NCI-H226 (cell line): ENCODE measurements around the gene OOSP4B.
"Not testable (repeated sequence)": the region's sequence is repeated elsewhere in the genome, so short reads cannot be mapped to it uniquely, and the experiment has no call there.

Experiments
- DNase-seq: peaks from one replicate; pipeline ENCODE4 v3.0.0-alpha.2; 2015

OOSP4B gene

DNA sequence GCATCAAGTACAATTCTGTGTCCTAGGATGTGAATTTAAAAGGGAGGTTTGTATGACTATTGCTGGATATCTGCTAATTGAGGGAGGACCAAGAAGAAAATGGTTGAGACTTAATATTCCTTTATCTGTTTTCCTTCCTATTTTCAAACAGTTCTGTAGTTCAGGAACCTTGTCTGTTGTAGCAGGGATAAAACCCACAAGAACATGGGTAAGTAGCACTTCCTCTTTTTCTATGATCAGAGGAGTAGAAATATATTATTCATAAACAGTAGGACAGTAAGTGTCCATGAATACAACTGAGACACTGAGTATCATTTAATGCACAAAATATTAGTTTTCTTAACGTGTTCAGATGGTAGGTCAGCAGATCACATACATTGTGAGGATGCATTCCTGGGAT, 47.1 kb downstream of the OOSP4B start:
- DNase-seq, result no peak

DNA sequence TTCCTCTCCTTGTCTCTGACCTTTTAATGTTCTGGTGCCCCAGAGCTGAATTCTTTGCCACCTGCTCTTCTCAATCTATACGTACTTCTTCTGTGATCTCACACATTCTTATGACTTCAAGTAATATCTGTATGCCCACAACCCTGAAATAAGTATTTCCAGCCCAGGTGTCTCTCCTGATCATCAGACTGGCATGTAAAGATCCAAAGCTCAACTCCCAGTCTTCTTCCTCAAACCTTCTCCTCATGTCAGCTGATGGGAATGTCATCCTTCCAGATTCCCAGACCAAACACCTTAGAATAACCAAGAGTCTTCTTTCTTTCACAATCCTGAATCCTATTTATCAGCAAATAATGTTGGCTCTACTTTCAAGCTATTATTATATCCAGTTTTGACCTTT, 48.8 kb downstream of the OOSP4B start:
- DNase-seq, result no peak

DNA sequence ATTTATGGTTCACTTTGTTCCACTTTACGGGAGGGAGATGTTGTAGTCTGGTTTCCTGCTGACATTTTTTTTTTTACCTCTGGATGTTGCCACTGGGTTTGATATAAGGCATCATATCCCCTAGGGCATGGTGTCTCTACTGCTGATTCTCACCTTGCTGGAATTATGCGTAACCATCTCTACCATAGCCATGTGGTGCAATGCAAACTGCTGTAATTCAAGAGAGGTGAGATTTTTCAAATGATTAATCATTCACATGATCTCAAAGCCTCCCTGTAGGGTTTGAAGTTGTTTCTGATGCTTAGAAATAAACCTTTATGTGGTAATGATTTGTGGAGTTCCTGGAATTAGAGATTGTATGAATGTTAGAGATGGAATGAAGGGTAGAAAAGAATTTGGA, 52.5 kb downstream of the OOSP4B start:
- no peak for DNase-seq

DNA sequence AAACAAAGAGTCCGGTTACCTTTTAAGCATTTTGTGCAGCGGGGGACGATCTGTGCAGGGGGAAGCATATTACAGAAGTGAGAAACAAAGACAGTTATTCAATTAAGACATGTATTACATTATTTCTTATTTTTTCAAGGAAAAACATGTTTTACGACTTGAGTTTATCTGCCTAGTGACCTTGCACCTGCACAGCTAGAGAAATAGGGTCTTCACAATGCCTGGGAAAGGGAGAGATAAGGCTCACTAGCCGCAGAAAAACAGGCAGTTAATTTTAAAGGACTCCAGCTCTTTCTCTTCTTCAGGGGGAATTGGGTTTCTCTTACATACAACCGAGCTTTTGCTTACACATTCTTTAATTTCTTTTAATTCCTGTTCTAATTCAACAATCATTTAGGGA, 54.7 kb downstream of the OOSP4B start:
- DNase-seq, result not testable (repeated sequence)

DNA sequence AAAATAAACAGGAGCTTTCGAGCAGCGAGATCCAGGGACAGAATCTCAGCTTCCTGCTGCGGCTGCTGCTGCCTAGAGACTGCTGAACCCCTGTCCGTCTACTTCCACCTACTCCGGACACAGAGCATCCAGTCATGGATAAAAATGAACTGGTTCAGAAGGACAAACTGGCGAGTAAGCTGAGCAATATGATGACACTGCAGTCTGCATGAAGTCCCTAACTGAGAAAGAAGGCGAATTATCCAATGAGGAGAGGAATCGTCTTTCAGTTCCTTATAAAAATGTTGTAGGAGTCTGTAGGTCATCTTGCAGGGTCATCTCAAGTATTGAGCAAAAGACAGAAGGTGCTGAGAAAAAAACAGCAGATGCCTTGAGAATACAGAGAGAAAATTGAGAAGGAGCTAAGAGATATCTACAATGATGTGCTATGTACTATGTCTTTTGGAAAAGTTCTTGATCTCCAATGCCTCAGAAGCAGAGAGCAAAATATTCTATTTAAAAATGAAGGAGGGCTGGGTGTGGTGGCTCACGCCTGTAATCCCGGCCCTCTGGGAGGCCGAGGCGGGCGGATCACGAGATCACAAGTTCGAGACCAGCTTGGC, 60.3 kb downstream of the OOSP4B start:
- no peak for DNase-seq

DNA sequence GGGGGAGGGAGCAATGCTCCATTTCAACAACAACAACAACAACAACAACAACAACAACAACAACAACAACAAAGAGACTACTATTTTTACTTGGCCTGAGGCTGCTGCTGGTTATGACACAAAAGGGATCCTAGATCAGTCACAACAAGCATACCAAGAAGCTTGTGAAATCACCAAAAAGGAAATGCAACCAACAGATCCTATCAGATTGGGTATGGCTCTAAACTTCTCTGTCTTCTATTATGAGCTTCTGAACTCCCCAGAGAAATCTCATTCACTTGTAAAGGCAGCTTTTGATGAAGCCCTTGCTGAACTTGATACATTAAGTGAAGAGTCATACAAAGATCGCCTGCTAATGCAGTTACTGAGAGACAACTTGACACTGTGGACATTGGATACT, 61.0 kb downstream of the OOSP4B start:
- DNase-seq, result no peak

DNA sequence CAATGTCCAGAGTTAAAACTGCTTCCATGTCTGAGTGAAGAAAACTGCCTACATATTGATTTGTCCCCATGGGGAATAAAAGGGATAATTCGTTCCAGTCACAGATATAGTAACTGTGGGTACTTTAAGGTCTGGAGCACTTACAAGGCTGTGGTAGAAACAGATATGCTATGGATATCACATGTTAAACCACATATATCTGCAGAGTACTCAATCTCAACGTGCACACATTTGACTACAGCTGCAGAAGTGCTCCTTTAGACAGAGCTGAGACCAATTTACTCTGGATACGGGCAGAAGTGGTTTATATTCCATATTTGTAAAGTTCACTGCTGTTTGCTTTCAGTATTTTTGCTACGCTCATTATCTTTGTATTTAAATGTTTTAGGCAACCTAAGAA, 61.8 kb downstream of the OOSP4B start:
- no peak for DNase-seq

DNA sequence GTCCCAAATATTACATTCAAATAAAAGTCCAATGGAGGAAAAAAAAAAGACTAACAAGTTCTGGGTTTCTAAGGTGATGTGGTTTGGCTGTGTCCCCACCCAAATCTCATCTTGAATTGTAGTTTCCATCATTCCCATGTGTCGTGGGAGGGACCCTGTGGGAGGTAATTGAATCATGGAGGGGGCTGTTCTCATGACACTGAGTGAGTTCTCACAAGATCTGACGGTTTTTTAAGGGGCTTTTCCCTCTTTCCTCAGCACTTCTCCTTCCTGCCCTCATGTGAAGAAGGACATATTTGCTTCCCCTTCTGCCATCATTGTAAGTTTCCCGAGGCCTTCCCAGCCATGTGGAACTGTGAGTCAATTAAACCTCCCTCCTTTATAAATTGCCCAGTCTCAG, 63.6 kb downstream of the OOSP4B start:
- DNase-seq, result no peak
